Mucosa of gallbladder (tissue), 1 donor: ENCODE results near the gene RHOB. TPM values are rescaled to one million over a fixed set of nuclear protein-coding genes. Genes with fewer than 3 reads are reported as not detected.
"Not testable (repeated sequence)": the region's sequence is repeated elsewhere in the genome, so short reads cannot be mapped to it uniquely, and the experiment has no call there.

Source experiments
- DNase-seq: peaks from one replicate; pipeline ENCODE4 v3.0.0-alpha.2; 2020; ENCODE audit warnings: low spot score
- total RNA-seq: library from RNA; stranded (reverse); gene quantifications from one replicate; pipeline ENCODE4 v1.2.1, GENCODE V29; 2021
- donor health status: DM: no; HTN: no; CAD: no.

The RHOB gene
- total RNA-seq, 1 donor from 2014 or later, result 445 TPM

- DNase-seq, result no peak
Observed at GRCh38 chr2:20451761-20452499, 5.1 kb downstream of the RHOB start.

GRCh38 chr2:20452551-20452950 is 5.7 kb downstream of the RHOB start:
- no peak for DNase-seq

- no peak for DNase-seq
Observed at GRCh38 chr2:20453087-20453486, 6.2 kb downstream of the RHOB start.

DNA sequence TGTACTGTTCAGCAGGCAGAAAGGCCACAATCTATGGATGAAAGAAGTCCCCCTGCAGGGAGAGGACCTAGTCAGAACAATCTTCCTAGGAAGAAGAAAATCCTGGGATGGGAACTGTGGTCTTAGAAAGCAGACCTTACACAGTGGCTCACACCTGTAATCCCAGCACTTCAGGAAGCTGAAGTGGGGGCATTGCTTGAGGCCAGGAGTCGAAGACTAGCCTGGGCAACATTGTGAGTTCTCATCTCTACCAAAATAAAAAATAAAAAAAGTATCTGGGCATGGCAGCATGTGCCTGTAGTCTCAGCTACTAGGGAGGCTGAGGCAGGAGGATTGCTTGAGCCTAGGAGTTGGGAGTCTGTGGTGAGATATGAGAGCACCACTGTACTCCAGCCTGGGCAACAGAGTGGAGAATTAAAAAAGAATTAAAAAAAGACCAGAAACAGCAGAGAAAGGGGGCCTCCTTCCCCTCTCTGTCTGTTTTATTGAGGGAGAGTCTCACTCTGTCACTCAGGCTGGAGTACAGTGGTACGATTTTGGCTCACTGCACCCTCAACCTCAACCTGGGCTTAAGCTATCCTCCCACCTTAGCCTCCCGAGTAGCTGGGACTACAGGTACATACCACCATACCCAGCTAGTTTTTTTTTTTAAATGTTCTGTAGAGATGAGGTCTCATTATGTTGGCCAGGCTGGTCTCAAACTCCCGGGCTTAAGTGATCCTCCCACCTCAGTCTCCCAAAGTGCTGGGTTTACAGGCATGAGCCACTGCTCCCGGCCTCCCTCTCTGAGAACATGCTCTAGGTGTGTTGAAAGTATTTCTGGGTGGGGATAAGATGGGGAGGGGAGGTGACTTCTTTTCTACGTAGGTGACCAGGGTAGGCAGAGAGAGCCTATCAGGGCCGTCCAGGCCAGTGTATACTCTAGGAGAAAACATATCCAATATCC is 7.4 kb downstream of the RHOB start:
- DNase-seq, result no peak

GRCh38 chr2:20455076-20455587 is 8.3 kb downstream of the RHOB start:
- DNase-seq, result no peak

DNA sequence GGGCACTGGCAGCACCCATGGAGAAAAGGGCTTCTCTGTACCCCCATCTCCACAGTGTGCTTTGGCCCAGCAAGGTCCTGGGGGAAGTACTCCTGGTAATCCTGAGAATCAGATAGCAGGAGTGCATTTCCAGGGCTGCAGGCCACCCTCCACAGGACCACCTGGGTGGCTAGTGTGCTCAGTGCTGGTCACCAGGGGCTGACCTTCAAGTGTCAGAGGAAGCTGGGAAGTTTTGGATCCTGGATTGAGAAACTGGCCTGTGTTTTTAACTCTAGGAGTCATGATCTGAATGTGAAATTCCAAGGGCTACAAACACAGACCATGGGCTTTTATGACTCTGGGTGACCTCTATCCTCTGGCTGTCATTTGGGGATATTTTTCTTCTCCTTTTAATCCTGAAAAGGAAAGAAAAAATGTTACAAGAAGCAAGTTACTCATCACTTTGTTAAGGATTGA is 9.3 kb downstream of the RHOB start:
- no peak for DNase-seq

- DNase-seq, result no peak
Observed at GRCh38 chr2:20456636-20457426, 10.0 kb downstream of the RHOB start.

- DNase-seq, result no peak
Observed at GRCh38 chr2:20457661-20458630, 11.1 kb downstream of the RHOB start.

- DNase-seq, result not testable (repeated sequence)
Observed at GRCh38 chr2:20458737-20459484, 12.0 kb downstream of the RHOB start.

DNA sequence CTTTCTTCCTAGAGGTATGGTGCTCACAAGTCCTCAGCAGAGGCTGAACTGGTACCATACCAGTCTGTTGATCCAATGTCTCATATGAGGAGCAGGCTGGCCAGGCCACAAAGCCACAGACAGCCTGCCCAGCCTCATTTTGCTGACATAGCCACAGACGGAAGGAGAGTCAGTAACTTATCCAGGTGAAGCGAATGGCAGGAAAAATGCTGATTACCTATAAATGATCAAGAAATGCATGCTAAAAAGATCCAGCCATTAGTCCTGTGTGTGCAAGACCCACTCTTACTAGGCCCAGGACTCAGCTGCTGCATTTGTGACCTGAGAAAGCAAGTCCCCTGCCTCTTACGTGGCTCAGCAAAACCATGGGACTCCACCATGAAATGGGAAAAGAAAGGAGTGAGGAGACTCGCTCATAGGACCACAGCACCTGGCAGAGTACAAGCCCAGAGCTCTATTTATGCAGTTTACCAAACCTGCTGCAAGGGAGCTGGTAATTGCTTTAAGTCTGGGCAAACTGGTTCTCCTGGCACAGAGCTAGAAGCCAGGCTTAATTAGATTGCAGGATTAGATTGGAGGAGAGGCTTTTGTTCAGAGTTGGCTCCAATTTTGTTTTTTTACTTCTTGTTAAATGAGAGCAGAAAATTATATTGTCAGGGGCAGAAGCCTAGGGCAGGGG is 19.0 kb downstream of the RHOB start:
- DNase-seq, result no peak

DNA sequence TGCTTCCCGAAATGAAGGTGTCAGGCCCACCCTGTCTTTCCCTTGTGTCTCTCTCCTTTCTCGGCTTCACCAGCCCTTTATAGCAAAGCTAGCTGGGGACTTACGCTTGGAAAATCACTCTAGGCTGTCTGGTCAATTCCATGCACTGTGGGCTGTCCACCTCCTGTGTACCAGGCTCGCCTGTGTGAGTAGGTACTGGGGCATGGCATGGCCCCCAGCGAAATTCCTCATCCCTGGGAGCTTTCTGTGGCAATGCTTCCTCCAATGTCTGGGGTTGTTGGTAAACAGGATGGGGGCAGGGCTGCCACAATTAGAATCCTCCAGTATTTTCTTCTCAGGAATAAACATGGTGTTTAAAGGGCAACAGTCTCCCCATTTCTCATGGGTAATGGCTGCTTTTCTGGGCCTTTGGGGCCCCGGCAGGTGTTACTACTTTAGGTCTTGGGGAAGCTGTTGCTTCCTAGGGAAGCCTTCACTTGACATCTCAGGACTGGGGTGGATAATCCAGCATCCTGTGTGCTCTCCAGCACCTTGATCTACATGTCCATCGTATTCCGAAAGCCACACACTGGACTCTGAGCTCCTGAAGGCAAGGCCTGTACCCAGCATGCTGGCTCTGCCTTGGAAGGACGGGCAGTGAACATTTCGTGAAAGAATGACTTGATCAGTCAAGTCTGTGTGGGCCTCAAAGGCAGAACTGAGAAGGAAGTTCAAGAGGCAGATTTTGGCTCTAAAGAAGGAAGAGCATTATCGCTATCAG is 21.1 kb downstream of the RHOB start:
- no peak for DNase-seq

DNA sequence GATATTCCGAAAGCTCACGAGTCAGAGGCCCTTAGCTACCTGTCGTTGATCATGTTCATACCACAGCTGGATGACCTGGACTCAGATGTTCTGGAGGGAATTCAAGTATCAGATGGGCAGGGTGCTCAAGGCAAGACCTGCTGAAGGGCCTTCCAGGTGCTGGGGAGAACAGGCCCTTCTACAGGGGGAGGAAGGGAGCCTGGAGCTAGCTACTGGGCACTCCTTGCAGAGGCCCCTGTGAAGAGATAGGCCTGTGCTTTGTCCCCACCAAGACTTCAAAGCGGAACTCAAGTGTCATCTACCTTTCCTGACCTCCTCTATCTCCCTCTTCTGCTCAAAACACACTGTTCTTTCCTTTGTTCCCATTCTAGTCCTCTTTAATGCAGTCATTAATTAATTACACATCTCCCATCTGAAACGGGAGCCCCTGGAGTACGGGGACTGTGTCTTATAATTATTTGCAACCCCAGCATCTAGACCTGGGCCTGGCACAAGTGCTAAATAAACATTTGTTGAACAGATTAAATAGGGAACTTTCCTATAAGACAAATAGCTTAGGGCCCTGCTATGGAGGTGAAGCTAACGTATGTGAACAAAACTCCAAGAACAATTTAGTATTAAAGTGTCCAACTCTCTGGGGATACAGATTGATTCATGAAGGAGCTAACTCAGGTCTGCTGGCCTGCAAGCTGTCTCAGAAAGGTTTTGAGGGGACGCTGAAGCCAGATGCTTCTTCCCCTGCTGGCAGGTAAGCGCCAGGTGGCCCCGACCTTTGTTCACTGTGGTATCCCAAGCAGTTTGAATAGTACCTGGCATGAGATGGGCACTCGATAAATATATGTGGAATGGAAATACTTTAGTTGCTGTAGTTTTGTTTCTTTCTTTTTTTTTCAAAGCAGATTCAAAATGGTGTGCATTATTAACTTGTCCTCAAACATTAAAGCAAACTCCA is 22.0 kb downstream of the RHOB start:
- no peak for DNase-seq

DNA sequence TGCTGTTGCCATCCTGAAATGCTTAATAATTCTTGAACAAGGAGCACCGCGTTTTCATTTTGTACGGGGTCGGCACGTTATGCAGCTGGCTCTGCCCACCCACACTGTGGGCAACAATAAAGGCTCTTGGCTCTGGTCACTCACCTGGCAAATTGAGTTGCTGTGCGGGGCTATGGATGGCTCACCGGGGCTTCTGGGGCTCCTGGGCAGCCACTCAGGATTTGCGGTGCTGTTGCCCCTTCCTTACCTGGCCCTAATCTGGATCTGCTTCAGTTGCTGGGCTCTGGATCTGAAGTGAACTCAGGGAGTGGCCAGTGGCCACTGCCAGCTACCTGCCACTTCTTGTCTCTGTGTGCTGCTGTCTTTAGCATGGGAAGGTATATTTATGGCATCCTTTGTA is 22.7 kb downstream of the RHOB start:
- DNase-seq, result no peak

- no peak for DNase-seq
Observed at GRCh38 chr2:20470211-20470610, 23.3 kb downstream of the RHOB start.

- no peak for DNase-seq
Observed at GRCh38 chr2:20471148-20471547, 24.3 kb downstream of the RHOB start.

DNA sequence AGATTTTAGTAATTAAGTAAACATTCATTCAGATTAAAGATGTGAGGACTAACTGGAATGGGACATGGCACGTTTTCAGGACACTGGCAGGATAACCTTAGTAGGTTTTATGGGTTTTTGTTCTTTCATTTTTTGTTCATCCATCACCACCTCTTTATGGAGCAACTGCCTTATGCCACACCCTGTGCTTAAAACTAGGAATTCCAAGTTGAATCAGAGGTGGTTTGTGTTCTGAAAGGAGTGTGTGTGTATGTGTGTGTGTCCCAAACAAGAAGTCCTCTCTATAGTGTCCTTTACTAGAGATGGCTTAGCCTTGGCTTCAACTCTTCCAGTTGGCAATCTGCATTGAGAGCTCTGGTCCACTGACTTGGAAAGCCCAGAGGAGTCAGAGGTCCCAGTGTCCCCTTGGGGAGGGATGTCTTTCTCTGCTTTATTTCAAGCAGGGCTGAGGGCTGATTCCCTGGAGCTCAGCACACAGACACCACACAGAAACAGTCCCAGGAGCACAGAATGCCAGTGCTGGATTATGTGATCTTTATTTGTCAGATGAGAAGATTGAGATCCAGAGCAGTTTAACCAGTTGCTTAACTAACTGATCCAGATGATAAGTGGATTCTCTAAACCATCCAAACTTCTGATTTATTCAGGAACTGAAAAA is 25.2 kb downstream of the RHOB start:
- no peak for DNase-seq

DNA sequence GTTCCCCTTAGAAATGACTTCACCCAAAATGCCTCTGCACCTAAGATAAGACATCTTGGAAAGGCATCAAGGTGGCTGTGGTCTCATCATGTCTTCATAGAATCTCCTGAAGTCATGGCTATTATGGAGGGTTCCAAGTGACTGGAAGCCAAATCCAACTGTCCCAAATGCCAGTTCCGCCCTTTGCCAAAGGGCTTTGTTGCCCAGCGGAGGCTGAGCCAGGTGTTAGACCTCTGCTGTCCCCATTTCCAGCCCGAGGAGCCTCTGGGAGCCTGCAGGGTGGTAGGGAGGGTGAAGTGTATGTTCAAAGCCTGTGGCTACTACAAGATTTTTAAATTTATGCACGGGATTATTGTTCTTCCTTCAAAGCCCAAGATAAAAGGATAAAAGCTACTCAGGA is 25.7 kb downstream of the RHOB start:
- no peak for DNase-seq
